Astrocyte (in vitro differentiated cells and primary cell): ENCODE results near the gene ADGRF5.

Experiments used
- CTCF ChIP-seq: IDR thresholded peaks from 2 replicates; pipeline ENCODE4 v1.5.1; 2011; ENCODE audit warnings: low read depth, mild to moderate bottlenecking, inconsistent platforms, low read length, moderate library complexity; ENCODE audit not compliant: insufficient read depth
- EZH2 ChIP-seq: IDR thresholded peaks from 2 replicates; pipeline ENCODE4 v1.6.1; 2012; ENCODE audit warnings: mild to moderate bottlenecking, low read length, inconsistent platforms; ENCODE audit not compliant: insufficient read depth

DNA sequence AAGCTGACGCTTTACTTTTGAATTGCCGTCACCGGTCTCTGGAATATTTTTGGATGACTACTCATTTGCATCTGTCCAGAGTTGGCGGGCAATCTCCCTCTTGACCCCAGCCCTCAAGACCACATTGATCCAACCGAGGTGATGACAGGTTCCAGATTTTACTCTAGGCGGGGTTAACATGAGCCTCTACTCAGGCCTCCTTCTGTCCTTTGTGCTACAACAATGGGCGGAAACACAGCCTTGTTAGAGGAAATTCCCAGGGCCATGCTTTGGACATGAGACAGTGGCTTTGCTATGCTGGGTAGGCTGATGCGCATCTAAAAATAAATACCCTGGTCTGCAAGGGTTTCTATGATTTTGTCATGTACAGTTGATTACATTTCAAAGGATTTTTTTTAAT lies 27.0 kb upstream of the ADGRF5 start:
- TF ChIP-seq CTCF (no peak), EZH2 (no peak)
